ENCODE results near the gene CARNS1. TPM values are rescaled to one million over a fixed set of nuclear protein-coding genes. Genes with fewer than 3 reads are reported as not detected.

The CARNS1 gene
- total RNA-seq, 1 experiment from 2014 or later: 1.1 TPM

- Histone ChIP-seq H2AFZ (ENCODE audit: low read length) (no peak overlapping the region), H4K8ac (replicated peaks; ENCODE audit: insufficient read length, low read depth, low read length) (no peak overlapping the region), H4K91ac (ENCODE audit: insufficient read length, low read depth, low read length) (no peak overlapping the region), H3K79me1 (ENCODE audit: insufficient read depth, low read depth, low read length, poor library complexity, severe bottlenecking) (no peaks in the 10 kb centered on the region), H3K4me2 (ENCODE audit: insufficient read depth, insufficient read length, low read length) (no peak overlapping the region), H3K4me1 (ENCODE audit: insufficient read depth, low read length) (peaks cover 7% of the 10 kb centered on the region; the same call in 1 of the 2 replicates), H3K9me3 (ENCODE audit: control insufficient read depth, low read depth, low read length) (no peaks in the 10 kb centered on the region), H3K56ac (ENCODE audit: insufficient read length, low read depth, low read length) (no peak overlapping the region), H3K23ac (ENCODE audit: insufficient read length, low read depth, low read length) (no peak overlapping the region), H3K27ac (ENCODE audit: insufficient read length, low read depth, low read length) (no peak overlapping the region), H4K5ac (ENCODE audit: insufficient read length, low read depth, low read length) (no peak overlapping the region), H3K4ac (ENCODE audit: low read depth, low read length) (no peak overlapping the region), H2BK12ac (ENCODE audit: insufficient read length, low read depth, low read length) (no peak overlapping the region), H3K27me3 (ENCODE audit: insufficient read depth, low read length) (peaks cover 2% of the 10 kb centered on the region; the same call in 1 of the 2 replicates), H2BK20ac (ENCODE audit: low read depth, low read length, poor library complexity, severe bottlenecking) (no peak overlapping the region), H4K20me1 (ENCODE audit: control insufficient read depth, insufficient read depth, insufficient read length) (peaks cover 3% of the 10 kb centered on the region), H3K14ac (ENCODE audit: insufficient read depth, low read length) (no peak overlapping the region; the same call in 1 of the 2 replicates), H3K9ac (ENCODE audit: extremely low read depth, insufficient read length, low read length) (no peak overlapping the region), H3K18ac (ENCODE audit: insufficient read length, low read depth, low read length) (no peak overlapping the region), H3K79me2 (ENCODE audit: insufficient read depth, low read length) (no peaks in the 10 kb centered on the region), H2BK15ac (ENCODE audit: low read depth, low read length) (no peak overlapping the region), H3T11ph (ENCODE audit: low read length) (no peak overlapping the region), H3K23me2 (ENCODE audit: insufficient read length, low read depth, low read length, poor library complexity, severe bottlenecking) (peaks cover 21% of the 10 kb centered on the region), H2BK120ac (ENCODE audit: low read depth, low read length, poor library complexity, severe bottlenecking) (no peak overlapping the region), H2AK5ac (ENCODE audit: insufficient read length, low read length) (no peak overlapping the region), H2BK5ac (ENCODE audit: insufficient read length, low read length) (no peak overlapping the region)
- H3K4me3 Mint-ChIP-seq: no peak overlapping the region
- H3K9me3 Mint-ChIP-seq: no peaks in the 10 kb centered on the region; a peak in 1 of 5 replicates
- no CpG with 5 or more reads among the region's 8 CpGs for WGBS (ENCODE audit: extremely low coverage, insufficient read length, low lambda C conversion rate)
- peaks cover 68% of the 10 kb centered on the region for H3K27me3 Mint-ChIP-seq (ENCODE audit: low read depth)
- no peak for DNase-seq
- peaks cover 38 to 40% of the 10 kb centered on the region in 2 experiments for H3K4me1 Mint-ChIP-seq
- H3K36me3 Mint-ChIP-seq (ENCODE audit: insufficient read depth in 1 of 3, low read depth in 3 of 3): no peaks in the 10 kb centered on the region; a peak in 1 of 7 replicates
- TF ChIP-seq CTCF (conservative IDR thresholded peaks at IDR 0.05): no peak
- H3K27ac Mint-ChIP-seq: no peak overlapping the region
Observed at GRCh38 chr11:67369275-67369674, 46.2 kb upstream of the CARNS1 start.
